K562 (cell line): ENCODE results near the gene SVIP. TPM values are rescaled to one million over a fixed set of nuclear protein-coding genes. Genes with fewer than 3 reads are reported as not detected.

ENCODE experiments used
- polyA plus RNA-seq, 8 experiments: library from polyadenylated mRNA; depleted of rRNA in 4 of 8; stranded (reverse) in 5 of 8; unstranded in 3 of 8; fragments of >200 nt; fragmentation: Nextera tagmentation in 2 of 8; fragmentation: Illumina TruSeq in 1 of 8; extraction: Ambion mirVana in 2 of 8; extraction: Trizol in 1 of 8; gene quantifications; 2 replicates each; pipeline versions ENCODE4 v1.2.1 to v1.2.3, GENCODE V29; 2011 to 2014; ENCODE audit warnings: inconsistent platforms in 1 of 8, missing spikeins in 1 of 8
- total RNA-seq, 7 experiments: library from RNA; depleted of rRNA in 6 of 7; stranded (reverse); fragments of >200 nt in 6 of 7; fragmentation: Illumina TruSeq in 2 of 7; extraction: Trizol in 2 of 7; gene quantifications; 2 replicates each; pipeline versions ENCODE4 v1.2.1 to v1.2.3, GENCODE V29; 2011 to 2021; ENCODE audit warnings: low replicate concordance in 1 of 7
- TF ChIP-seq, protein P1 (sequence below): fragments of 200-600 bp; sonication (generic); IDR thresholded peaks from one replicate; pipeline ENCODE4 v1.6.1; 2012; ENCODE audit warnings: mild to moderate bottlenecking, low read depth, low read length, inconsistent platforms

Gene SVIP
- total and polyA plus RNA-seq, 9 of the 15 experiments (the other 6 are each of a cell fraction or from before 2014, with no cell fraction given): 17.9 to 62.5 (median 47.5) TPM

DNA sequence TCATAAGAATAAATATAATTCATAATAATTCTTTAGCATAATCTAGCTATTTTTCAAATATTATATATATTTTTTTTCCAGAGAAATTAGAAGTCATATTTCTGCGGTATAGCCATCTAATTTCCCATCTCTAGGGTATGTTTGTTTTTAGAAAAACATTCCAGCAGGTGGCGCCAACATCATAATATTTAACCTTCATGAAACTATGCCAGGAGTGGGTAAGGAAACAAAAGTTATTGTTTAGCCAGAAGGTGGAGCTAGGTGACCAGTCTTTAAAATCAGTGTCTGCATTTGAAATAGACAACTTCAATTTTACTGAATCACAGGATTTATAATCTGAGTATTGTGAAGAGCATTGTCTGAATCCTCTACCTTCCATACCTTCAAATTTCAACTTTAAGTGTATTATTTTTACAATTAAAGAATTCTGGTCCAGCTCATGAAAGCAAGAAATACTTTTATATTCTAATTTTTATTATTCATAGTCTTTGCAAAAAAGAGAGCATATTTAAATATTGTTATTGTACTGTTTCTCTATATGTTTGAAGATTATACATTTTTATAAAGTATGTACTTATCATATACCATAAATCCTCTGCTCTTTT, 46.4 kb upstream of the SVIP start (continued):
- TF ChIP-seq, protein P1, sequence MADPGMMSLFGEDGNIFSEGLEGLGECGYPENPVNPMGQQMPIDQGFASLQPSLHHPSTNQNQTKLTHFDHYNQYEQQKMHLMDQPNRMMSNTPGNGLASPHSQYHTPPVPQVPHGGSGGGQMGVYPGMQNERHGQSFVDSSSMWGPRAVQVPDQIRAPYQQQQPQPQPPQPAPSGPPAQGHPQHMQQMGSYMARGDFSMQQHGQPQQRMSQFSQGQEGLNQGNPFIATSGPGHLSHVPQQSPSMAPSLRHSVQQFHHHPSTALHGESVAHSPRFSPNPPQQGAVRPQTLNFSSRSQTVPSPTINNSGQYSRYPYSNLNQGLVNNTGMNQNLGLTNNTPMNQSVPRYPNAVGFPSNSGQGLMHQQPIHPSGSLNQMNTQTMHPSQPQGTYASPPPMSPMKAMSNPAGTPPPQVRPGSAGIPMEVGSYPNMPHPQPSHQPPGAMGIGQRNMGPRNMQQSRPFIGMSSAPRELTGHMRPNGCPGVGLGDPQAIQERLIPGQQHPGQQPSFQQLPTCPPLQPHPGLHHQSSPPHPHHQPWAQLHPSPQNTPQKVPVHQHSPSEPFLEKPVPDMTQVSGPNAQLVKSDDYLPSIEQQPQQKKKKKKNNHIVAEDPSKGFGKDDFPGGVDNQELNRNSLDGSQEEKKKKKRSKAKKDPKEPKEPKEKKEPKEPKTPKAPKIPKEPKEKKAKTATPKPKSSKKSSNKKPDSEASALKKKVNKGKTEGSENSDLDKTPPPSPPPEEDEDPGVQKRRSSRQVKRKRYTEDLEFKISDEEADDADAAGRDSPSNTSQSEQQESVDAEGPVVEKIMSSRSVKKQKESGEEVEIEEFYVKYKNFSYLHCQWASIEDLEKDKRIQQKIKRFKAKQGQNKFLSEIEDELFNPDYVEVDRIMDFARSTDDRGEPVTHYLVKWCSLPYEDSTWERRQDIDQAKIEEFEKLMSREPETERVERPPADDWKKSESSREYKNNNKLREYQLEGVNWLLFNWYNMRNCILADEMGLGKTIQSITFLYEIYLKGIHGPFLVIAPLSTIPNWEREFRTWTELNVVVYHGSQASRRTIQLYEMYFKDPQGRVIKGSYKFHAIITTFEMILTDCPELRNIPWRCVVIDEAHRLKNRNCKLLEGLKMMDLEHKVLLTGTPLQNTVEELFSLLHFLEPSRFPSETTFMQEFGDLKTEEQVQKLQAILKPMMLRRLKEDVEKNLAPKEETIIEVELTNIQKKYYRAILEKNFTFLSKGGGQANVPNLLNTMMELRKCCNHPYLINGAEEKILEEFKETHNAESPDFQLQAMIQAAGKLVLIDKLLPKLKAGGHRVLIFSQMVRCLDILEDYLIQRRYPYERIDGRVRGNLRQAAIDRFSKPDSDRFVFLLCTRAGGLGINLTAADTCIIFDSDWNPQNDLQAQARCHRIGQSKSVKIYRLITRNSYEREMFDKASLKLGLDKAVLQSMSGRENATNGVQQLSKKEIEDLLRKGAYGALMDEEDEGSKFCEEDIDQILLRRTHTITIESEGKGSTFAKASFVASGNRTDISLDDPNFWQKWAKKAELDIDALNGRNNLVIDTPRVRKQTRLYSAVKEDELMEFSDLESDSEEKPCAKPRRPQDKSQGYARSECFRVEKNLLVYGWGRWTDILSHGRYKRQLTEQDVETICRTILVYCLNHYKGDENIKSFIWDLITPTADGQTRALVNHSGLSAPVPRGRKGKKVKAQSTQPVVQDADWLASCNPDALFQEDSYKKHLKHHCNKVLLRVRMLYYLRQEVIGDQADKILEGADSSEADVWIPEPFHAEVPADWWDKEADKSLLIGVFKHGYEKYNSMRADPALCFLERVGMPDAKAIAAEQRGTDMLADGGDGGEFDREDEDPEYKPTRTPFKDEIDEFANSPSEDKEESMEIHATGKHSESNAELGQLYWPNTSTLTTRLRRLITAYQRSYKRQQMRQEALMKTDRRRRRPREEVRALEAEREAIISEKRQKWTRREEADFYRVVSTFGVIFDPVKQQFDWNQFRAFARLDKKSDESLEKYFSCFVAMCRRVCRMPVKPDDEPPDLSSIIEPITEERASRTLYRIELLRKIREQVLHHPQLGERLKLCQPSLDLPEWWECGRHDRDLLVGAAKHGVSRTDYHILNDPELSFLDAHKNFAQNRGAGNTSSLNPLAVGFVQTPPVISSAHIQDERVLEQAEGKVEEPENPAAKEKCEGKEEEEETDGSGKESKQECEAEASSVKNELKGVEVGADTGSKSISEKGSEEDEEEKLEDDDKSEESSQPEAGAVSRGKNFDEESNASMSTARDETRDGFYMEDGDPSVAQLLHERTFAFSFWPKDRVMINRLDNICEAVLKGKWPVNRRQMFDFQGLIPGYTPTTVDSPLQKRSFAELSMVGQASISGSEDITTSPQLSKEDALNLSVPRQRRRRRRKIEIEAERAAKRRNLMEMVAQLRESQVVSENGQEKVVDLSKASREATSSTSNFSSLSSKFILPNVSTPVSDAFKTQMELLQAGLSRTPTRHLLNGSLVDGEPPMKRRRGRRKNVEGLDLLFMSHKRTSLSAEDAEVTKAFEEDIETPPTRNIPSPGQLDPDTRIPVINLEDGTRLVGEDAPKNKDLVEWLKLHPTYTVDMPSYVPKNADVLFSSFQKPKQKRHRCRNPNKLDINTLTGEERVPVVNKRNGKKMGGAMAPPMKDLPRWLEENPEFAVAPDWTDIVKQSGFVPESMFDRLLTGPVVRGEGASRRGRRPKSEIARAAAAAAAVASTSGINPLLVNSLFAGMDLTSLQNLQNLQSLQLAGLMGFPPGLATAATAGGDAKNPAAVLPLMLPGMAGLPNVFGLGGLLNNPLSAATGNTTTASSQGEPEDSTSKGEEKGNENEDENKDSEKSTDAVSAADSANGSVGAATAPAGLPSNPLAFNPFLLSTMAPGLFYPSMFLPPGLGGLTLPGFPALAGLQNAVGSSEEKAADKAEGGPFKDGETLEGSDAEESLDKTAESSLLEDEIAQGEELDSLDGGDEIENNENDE: no peak
- TF ChIP-seq, all 486 proteins: peak for 9
